GM18951 (cell line): ENCODE data around the gene AGTR1.
"Not testable (repeated sequence)": the region's sequence is repeated elsewhere in the genome, so short reads cannot be mapped to it uniquely, and the experiment has no call there.

ENCODE experiments used
- POLR2A ChIP-seq: IDR thresholded peaks from 4 replicates; pipeline ENCODE4 v1.6.1; 2011; ENCODE audit warnings: mild to moderate bottlenecking; ENCODE audit not compliant: insufficient read length, insufficient read depth; ENCODE audit errors: extremely low read depth
- in situ Hi-C: fragments of 300-500 bp; cut with MboI; formaldehyde crosslinking; loops from one replicate; pipeline ENCODE4 v1.12.0; 2022; ENCODE audit warnings: low sequenced_read_pairs, mixed read lengths, inconsistent platforms; ENCODE audit not compliant: unreplicated experiment

The AGTR1 gene

GRCh38 chr3:148730676-148731075 lies 33.0 kb downstream of the AGTR1 start:
- in situ Hi-C loops: no loop called here
- no peak for TF ChIP-seq POLR2A

GRCh38 chr3:148735597-148735996 lies 37.9 kb downstream of the AGTR1 start:
- no peak for TF ChIP-seq POLR2A
- in situ Hi-C loops: no loop called here

DNA sequence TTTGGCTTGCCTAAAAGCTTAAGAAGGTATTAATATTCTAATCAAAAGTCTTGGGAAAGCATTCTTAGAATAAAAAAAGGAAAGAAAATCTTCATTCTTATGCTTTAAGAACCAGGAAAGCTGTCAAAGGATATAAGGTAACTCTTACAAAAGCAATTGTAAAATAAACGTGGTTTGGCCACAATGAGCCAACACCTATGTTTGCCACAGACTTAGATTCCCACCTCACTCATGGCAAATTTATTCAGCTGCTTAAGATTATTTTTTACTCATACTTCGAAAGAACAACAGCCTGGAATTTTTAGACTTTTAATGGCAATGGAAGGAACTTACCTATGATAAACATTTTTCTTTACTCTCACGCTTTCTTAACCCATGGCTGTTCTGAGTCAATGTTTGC lies 38.4 kb downstream of the AGTR1 start:
- in situ Hi-C loops: no loop called here

GRCh38 chr3:148737104-148737530 lies 39.4 kb downstream of the AGTR1 start:
- in situ Hi-C loops: no loop called here
- TF ChIP-seq POLR2A: no peak

More for the DNA sequence above, 38.4 kb downstream of the AGTR1 start:
- no peak for TF ChIP-seq POLR2A

- in situ Hi-C loops: no loop called here
- TF ChIP-seq POLR2A: no peak
These were observed 42.0 kb downstream of the AGTR1 start for GRCh38 chr3:148739720-148740119.

GRCh38 chr3:148740291-148740690 lies 42.6 kb downstream of the AGTR1 start:
- TF ChIP-seq POLR2A: no peak
- in situ Hi-C loops: no loop called here

DNA sequence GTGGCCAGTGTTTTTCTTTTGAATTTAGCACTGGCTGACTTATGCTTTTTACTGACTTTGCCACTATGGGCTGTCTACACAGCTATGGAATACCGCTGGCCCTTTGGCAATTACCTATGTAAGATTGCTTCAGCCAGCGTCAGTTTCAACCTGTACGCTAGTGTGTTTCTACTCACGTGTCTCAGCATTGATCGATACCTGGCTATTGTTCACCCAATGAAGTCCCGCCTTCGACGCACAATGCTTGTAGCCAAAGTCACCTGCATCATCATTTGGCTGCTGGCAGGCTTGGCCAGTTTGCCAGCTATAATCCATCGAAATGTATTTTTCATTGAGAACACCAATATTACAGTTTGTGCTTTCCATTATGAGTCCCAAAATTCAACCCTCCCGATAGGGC lies 43.5 kb downstream of the AGTR1 start:
- TF ChIP-seq POLR2A: no peak
- in situ Hi-C loops: no loop called here

- no peak for TF ChIP-seq POLR2A
- in situ Hi-C loops: no loop called here
These were observed 44.4 kb downstream of the AGTR1 start for GRCh38 chr3:148742118-148742517.

DNA sequence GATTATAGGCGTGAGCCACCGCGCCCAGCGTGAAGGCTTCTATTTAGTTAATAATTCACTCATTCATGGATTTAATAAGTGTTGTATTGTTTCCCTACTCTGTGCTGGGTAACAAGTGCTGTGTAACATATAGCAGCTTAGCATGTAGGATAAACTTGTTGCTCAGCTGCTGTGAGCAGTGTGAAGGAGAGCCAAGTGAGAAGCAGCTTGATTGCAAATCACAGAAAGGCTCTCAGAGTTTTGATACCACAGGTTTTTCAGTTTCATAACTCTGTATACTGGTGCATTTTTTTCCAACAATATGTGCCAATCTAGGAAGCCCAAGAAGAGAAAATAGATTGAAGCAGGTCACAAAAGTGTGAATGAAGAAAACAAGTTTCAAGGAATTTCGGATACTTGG lies 48.4 kb downstream of the AGTR1 start:
- in situ Hi-C loops: no loop called here
- TF ChIP-seq POLR2A: no peak

DNA sequence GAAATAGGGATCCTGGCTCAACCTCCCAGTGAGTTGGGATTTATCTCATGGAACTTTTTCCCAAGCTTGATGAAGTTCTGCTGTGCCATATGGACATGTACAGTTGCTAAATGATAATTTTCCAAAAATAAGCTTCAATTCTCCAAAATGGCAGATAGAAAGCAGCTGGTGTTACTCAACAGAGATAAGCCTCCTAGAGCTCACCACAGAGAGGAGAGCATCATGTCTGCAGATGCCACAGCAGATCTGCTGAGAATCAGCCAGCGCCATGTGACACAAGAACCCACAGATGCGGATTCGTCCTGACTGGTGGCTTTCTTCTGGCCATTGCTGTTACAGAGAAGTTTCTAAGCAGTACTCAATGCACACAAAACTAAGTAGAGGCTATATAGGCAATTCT lies 50.6 kb downstream of the AGTR1 start:
- TF ChIP-seq POLR2A: no peak
- in situ Hi-C loops: no loop called here

GRCh38 chr3:148750296-148750695 lies 52.6 kb downstream of the AGTR1 start:
- in situ Hi-C loops: no loop called here
- TF ChIP-seq POLR2A: no peak

DNA sequence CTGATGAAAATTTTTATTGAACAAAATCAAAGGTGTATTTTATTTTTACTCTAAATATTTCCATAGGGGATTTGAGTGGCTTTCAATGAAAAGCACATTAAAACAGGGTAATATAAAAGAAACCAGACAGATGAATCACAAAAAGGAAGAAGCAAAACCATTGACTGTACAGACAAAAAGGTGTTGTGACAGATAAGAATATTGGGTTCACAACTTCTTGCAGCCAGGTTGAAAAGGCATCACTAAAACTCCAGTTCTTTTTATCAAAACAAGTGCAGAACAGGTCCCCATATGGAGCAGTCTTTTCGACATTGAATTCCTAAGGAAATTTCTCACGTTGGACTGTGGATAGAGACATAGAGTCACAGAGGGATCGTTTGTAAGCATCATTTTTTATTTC lies 53.8 kb downstream of the AGTR1 start:
- TF ChIP-seq POLR2A: no peak
- in situ Hi-C loops: no loop called here

DNA sequence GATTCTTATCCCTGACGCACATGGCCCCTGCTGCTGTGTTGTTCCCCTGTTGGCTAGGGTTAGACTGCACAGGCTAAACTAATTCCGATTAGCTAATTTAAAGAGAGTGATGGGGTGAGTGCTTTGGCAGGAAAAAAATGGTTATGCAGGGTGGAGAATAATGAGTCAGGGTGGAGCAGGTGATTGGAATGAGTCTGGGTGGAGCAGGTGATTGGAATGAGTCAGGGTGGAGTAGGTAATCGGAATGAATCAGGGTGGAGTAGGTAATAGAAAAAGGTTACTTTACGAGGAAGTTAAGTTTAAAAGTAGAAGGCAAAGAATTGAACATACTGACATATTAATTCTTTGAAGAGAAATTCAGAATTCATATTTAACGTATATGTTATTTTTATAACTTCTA lies 55.7 kb downstream of the AGTR1 start:
- in situ Hi-C loops: not testable (repeated sequence)

- in situ Hi-C loops: no loop called here
- no peak for TF ChIP-seq POLR2A
These were observed 57.9 kb downstream of the AGTR1 start for GRCh38 chr3:148755570-148755969.

GRCh38 chr3:148756311-148756710 lies 58.6 kb downstream of the AGTR1 start:
- TF ChIP-seq POLR2A: no peak
- in situ Hi-C loops: no loop called here
